ENCODE data around the gene DPP3.

DPP3 gene

GRCh38 chr11:66541892-66542291 lies 61.7 kb downstream of the DPP3 start:
- no peak overlapping the region for H3K4me3 ChIP-seq (ENCODE audit: low read depth, low read length)

DNA sequence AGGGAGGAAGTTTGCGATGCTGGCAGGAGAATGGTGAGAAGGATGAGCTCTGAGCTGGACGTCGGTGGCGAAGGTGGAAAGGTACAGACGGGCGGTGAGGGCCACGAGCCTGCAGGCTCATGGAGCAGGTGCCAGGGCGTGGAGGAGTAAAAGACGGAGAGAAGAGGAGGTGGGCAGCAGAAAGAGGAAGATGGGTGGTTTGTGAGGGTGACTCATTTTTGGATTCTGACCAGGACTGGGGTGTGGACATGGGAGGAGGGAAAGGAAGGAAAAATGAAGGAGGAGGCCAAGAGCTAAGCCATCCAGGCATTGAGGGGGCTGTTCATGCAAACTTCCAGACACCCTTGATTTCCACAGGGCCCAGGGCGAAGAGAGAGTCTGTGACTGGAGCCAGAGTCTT lies 62.1 kb downstream of the DPP3 start:
- TF ChIP-seq, protein P1, sequence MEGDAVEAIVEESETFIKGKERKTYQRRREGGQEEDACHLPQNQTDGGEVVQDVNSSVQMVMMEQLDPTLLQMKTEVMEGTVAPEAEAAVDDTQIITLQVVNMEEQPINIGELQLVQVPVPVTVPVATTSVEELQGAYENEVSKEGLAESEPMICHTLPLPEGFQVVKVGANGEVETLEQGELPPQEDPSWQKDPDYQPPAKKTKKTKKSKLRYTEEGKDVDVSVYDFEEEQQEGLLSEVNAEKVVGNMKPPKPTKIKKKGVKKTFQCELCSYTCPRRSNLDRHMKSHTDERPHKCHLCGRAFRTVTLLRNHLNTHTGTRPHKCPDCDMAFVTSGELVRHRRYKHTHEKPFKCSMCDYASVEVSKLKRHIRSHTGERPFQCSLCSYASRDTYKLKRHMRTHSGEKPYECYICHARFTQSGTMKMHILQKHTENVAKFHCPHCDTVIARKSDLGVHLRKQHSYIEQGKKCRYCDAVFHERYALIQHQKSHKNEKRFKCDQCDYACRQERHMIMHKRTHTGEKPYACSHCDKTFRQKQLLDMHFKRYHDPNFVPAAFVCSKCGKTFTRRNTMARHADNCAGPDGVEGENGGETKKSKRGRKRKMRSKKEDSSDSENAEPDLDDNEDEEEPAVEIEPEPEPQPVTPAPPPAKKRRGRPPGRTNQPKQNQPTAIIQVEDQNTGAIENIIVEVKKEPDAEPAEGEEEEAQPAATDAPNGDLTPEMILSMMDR (IDR thresholded peaks at IDR 0.05; ENCODE audit: low read depth, low read length): no peak
- H3K4me3 ChIP-seq (ENCODE audit: low read depth, low read length): no peak overlapping the region

More at GRCh38 chr11:66541892-66542291, 61.7 kb downstream of the DPP3 start:
- TF ChIP-seq, protein P1 (IDR thresholded peaks at IDR 0.05; ENCODE audit: low read depth, low read length): no peak

DNA sequence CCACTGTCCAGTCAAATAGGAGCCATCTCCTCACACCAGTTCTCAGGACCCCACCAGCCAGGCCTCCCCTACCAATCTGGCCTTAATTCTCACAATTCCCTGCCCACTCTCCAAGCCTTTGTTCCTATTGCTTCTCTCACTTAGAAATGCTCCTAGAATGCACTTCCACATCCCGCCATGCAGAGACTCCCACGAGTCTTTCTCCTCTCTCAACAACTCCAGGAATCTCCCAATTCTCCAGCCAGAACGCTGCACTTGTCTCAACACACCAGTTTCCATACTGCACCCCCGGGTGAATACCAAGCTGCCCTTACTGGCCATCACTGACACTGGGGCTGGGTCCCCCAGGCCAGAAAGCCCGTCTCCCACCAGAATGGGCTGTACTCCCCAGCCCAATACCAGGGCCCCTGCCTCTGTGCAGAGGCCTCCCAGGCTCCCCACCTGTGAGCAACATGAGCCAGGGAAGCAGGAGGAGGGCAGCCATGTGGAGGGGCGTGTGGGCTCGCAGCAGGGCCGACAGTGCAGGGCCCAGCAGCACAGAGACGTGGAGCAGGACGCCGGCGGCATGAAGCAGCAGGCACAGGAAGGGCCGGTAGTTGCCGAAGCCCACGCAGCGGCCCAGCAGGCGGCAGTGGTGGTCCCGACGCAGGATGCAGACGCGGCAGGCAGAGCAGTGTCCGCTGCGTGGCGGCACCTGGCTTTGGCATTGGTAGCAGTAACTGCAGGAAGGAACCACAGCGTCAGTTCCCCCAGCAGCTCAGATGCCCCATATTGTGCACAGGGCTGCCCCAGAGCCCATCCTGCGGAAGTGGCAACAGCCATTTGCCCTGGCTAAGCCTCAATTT lies 63.3 kb downstream of the DPP3 start:
- TF ChIP-seq, protein P1 (IDR thresholded peaks at IDR 0.05; ENCODE audit: low read depth, low read length): peak; percentile 72
- H3K4me3 ChIP-seq (ENCODE audit: low read depth, low read length): peak overlapping the region; percentile 9; the same call in 1 of the 2 replicates

DNA sequence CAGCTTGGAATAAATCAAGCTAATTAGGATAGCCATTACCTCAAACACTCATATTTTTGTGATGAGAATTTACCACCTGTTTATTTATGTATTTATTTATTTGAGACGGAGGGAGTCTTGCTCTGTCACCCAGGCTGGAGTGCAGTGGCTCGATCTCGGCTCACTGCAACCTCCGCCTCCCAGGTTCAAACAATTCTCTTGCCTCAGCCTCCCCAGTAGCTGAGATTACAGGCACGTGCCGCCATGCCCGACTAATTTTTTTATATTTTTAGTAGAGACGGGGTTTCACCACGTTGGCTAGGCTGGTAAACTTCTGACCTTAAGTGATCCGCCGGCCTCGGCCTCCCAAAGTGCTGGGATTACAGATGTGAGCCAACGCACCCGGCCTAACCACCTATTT lies 64.7 kb downstream of the DPP3 start:
- peak overlapping the region; percentile 66 for H3K4me3 ChIP-seq (ENCODE audit: low read depth, low read length)

DNA sequence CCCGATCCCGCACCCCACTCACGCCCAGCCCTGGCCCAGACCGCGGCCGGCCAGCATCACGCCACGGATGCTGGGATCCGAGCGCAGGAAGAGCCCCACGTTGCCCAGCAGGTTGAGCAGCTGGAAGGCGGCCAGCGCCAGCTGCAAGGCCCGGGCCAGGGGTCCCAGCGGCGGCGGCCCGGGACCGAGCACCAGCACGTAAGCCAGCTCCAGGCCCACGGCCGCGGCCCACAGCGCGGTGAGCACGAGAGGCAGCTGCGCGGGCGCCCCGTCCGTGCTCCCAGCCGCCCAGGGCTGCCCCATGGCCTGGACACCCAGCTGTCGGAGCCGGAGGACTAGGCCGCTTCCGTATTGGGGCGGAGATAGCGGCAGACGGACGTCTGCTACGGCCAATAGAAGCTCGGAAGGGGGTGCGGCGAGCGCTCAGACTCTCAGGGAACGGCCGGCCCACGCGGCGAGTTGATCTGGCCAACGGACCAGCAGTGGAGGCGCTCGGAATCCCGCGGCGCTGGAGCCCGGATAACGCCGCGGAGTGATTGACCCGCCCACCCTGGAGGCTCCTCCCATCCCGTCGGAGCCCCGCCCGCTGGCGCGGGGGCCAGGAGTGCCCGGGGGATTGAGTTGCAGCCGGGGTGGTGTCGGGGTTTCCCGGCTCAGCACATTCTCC lies 65.6 kb downstream of the DPP3 start, which contains the start of gene ZDHHC24:
ZDHHC24 (minus strand) TSS at position 348 of the 667 bp plus-strand sequence; CDS start at position 303, 45 bp downstream.
- TF ChIP-seq, protein P1 (IDR thresholded peaks at IDR 0.05; ENCODE audit: low read depth, low read length): no peak
- H3K4me3 ChIP-seq (ENCODE audit: low read depth, low read length): peak within 1 kb of the TSS; percentile 66

DNA sequence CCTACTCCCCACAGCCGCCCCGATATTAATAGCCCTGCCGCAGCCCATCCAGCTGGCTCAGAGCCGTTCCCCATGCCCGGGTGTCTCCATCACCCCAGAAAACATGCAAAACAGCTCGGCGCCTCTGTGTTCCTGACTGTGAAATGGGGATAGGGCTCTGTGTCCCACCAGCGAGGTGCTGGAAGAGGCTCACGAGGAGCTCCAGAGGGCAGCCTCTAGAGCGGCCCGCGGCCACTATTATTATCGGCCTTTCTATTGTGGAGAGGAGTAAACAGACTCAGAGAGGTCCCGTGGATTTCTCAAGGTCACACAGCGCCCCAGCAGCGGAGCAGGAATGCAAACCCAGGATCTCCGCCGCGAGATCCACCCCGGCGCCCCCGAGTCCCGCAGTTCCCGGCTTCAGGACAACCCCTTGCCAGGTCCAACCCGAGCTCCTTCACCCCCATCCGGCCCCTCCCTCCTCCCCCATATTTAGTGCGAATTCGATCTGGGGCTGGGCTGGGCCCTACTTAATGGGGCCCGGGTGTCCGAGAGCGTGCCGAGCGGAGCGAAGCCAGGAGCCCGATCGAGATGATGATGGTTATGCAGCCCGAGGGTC lies 66.2 kb downstream of the DPP3 start, which contains the start of gene ACTN3:
ACTN3 (plus strand) TSS at position 536 of the 598 bp plus-strand sequence; CDS start at position 571, 35 bp downstream.
- H3K4me3 ChIP-seq (ENCODE audit: low read depth, low read length): peak within 1 kb of the TSS; percentile 66
- TF ChIP-seq, protein P1 (IDR thresholded peaks at IDR 0.05; ENCODE audit: low read depth, low read length): no peak

GRCh38 chr11:66546966-66547661 lies 66.9 kb downstream of the DPP3 start:
- no peak overlapping the region for H3K4me3 ChIP-seq (ENCODE audit: low read depth, low read length)
- TF ChIP-seq, protein P1 (IDR thresholded peaks at IDR 0.05; ENCODE audit: low read depth, low read length): no peak
